SW480 (cell line): ENCODE data around the gene SARDH.

Source experiments
- DNase-seq: peaks from one replicate; pipeline ENCODE4 v3.0.0-alpha.2; 2016; ENCODE audit warnings: low spot score

Gene SARDH

GRCh38 chr9:133669182-133669801 lies 68.9 kb downstream of the SARDH start:
- DNase-seq: no peak

DNA sequence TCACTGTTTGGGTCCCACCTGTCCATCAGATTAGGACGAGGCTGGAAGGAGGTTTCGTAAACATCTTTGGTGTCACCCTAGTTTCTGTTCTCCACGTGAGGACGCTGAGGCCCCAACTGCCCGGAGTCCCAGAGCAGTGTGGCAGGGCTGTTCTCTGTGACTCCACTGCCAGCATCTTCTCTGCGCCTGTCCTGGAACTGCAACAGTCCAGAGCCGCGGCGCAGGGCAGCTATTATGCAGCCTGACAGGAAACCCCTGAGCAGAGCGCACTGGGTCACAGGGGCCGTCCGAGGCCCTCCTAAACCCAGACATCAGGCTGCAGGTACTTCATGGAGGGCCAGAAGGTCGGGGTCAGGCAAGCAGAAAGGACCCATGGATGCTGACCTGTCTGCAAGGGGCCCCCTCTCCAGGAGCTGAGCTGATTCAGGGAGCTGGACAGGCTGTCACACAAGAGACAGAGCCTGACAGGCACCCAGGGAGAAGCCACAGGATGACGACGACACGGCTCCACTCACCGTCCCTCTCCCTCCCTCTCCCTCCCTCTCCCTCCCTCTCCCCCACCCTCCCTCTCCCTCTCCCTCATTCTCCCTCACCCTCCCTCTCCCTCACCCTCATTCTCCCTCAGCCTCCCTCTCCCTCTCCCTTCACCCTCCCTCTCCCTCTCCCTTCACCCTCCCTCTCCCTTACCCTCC lies 70.2 kb downstream of the SARDH start:
- no peak for DNase-seq

DNA sequence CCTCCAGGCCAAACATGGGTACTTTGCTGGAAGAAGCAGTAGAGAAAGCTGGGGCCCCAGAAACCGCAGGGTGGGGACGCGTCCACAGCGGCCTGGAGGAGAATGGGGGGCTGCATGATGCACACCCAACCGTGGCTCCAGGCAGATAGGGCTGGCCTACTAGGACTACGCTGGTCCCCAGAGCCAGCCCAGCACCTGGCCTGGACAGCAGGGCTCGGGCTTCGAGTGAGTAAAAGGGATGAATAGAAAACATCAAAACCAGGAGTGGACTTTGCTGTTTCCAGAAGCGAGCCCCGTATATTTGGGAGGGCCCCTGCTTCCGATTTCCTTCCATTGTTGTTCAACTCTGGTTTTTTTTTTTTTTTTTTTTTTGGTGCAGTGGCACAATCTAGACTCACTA lies 71.3 kb downstream of the SARDH start:
- DNase-seq: no peak

GRCh38 chr9:133666387-133666786 lies 71.8 kb downstream of the SARDH start:
- DNase-seq: no peak

DNA sequence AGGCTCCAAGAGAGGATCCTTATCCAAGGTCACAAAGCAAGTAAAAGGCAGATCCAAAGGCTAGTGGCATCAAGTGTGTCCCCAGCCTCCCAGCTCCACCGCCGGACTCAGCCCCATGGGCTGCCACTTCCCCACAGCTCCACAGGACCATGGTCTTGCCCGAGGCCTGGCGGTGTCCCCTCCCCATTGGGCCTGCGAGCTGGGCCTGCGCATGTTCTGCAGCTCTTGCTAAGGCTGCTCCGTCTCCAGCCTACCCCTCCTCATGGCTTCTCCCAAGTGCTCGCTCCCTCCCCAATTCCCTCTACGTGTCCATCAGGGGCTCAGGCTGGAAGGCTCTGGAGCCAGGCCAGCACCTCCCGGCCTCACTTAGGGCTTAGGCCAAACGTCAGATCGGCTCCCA lies 72.6 kb downstream of the SARDH start:
- no peak for DNase-seq

DNA sequence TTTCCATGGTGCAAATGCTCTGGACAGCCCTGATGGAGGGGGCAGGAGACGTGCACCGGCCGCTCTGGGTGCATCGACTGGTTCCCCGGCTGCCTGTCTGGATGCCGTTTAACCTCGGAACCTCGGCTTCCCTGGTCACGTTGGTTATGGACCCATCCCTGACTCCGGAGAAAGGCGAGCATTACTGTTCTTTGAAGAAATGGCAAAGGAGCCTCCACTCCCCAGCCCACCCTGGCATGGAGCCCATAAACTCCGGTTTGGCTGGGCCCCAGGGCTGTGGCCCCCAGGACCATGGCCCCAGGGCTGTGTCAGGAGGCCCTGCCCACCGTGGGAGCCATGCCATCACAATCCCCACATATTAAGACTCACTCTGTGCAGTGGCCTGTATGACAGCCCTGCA lies 73.1 kb downstream of the SARDH start:
- no peak for DNase-seq

DNA sequence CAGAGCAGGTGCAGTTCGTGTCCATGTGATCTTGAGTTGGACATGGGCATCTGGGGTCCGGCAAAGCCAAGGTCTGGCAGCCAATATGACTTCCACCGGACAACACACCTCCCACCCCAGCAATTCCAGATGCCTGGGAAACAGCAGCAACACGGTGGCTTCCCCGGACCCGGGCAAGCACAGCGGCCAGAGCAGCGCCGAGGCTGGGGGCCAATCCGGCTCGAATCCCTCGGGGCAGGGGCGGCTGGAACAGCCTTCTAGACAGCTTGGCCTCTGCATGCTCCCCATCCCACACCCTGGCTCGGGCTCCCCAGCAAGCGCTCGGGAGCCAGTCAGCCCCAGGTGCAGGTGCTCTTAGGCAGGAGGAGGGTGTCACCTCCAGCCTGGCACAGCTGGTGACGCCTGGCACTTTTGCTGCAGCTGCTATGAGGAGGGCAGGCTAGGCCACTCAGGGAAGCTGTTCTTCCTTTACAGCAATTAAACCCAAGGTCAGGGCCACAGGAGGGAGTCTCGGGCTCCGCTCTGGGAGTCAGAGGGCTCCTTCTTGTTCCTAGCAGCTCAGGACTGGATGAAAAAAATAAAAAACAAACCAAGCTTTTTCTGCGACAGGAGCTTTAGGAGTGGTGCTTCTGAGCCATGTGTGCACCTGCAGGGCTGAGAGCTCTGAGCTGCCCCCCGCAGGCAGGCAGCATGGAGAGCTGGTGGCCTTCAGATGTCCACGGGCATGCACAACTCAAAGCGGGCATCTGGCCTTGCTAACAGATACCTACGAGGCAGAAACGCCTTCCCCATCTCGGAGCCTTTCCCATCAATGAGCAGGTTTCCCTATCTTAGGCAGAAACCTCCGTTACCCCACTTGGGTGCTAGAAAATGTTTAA lies 73.7 kb downstream of the SARDH start:
- no peak for DNase-seq

GRCh38 chr9:133661846-133662540 lies 76.2 kb downstream of the SARDH start:
- no peak for DNase-seq

DNA sequence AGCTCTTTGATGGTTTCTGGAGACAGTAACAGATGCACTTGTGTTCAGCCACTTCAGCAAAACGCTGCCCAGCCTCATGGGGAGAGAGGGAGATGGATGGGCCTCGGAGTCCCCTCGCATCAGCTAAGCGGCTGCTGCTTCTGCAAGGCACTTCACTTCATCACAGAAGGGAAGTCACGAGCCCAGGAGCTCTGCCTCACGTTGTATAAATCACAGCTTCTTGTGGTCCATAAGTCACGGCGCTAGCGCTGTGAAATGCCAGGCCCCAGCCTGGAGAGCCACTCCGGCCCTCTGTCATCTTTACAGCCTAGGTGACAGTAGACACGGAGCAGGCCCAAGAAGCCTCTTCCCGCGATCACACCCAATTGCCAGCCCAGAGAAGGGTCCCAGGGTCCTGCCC lies 78.6 kb downstream of the SARDH start:
- no peak for DNase-seq

GRCh38 chr9:133658442-133659431 lies 79.4 kb downstream of the SARDH start:
- peak; percentile 78 for DNase-seq

DNA sequence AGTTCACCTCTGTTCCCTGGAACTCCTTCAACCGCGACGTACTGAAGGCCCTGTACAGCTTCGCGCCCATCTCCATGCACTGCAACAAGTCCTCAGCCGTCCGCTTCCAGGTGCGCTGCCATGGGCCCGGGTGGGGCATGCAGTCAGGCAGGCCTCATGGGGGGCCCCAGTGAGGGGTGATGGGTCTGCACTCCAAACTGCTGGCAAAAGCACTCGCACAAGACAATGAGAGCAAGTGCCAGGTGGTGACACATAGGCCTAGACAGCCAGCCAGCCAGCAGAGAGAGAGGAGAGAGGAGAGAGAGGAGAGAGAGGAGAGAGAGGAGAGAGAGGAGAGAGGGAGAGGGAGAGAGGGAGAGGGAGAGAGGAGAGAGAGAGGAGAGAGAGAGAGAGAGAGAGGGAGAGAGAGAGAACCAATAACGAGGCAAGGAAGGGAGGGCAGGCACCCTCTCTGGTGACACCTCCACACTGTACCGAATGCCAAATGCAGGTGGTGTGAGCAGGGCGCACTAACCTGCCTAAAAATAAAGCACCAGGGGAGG lies 81.0 kb downstream of the SARDH start:
- no peak for DNase-seq

DNA sequence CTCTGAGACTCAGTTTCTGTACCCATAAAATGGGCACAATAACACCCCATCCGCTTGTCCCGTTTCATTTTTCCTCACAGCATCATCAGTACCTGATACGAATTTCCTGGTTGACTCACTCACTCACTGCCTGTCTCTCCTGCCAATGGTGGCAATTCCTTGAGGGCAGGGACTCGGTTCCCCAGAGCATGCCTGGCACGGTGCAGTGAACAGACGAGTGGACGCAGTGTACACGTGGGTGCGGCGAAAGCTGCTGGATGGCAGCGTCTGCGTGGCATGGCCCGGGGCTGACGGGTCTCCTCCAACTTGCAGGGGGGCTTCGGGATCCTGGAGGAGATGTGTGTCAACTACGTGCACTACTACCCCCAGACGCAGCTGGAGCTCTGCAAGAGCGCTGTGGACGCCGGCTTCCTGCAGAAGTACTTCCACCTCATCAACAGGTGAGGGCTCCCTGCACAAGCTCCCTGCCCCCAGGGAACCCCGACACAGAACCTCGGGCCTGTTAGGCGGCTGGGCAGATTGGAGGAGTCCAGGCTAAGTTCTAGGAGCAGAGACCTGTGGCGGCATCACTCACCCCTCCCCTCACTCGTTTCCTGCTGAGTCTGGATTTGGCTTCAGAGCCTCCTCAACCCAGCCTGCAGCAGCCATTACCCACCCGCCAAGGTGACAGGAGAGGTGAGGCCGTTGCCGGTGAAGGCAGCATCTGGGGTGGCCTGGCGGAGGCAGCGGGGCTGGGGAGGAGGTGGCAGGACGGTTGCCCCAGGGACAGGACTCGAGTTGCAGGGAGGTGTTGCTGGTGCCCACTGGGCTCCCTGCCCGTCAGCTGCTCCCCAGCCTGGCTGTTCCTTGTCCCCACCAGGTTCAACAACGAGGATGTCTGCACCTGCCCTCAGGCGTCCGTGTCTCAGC lies 81.7 kb downstream of the SARDH start:
- DNase-seq: no peak

DNA sequence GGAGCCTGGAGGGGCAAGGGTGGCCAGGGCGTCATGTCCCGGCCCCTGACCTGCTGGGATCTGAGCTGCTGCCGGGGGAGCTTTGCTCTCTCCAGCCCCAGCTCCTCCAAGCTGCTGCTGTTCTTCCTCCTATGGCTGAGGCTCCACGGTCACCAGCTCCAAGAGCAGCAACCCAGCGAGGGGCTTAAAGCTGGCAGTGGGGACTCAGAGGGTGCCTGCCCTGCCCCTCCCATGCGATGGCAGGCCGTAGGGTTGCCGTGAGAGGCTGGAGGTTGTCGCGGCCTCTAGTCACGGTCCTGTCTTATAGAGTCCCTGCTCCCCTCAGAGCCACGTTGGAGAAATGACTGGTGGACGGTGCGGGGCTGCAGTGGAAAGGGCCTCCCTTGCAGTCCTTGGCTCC lies 82.5 kb downstream of the SARDH start:
- no peak for DNase-seq

DNA sequence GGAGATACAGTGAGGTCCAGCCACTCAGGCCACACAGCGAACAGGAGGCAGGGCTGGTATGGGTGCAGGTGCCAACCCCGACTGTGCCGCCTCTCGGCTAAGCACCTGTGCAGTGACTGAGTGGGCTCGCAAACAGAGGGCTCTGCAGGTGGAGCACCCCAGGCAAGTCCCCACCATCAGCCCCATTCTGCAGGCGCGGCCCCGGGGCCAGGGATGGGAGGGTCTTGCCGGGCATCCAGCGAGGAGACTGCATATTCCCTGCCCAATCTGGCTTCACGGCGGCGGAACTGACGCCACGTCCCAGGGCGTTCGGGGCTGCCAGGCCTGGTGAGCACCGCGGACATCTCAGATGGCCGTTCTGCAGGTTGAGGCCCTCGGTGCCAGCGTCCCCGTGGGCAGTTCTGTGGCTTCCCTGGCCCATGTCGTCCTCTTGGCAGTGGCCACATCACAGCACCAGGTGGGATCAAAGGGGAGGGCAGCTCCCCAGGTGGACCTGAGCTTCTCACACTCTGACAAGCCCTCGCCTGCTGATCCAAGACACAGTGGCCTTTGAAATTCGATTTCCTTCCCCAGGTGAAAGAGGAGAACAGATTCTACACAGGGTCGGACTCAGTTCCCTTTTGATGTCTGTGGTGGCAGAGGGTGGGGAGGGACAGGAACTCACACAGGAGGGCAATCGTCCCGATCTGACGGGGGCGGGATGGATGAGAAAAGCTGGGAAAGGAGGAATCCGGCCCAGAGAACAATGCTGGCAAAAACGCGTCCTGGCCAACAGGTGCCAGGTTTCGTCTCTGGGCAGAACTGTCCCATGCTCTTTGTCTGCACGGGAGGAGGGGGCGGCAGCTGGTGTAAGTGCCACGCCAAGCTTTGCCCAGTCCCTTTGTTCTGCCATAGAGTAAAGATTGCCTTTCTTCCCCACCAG lies 83.2 kb downstream of the SARDH start:
- peak; percentile 85 for DNase-seq

DNA sequence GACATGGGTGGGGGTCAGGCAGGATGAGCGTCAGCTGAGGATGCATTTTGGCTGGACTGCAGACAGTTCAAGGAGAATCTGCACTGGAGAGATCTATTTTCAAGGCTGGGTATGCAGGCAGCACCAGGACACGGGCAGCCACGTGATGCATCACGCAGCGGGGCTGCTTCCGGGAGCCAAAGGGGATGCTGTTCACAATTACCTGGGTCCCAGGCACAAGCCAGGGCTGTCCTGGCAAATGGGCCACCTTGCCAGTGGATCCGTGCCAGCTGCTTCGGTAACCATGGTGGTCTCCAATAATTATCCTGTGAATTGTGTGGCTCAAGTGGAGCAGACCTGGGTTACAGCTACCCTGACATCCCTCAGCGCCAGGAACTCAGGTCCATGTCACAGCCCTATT lies 84.5 kb downstream of the SARDH start:
- DNase-seq: no peak

- no peak for DNase-seq
These were observed 88.1 kb downstream of the SARDH start for GRCh38 chr9:133650026-133650425.

DNA sequence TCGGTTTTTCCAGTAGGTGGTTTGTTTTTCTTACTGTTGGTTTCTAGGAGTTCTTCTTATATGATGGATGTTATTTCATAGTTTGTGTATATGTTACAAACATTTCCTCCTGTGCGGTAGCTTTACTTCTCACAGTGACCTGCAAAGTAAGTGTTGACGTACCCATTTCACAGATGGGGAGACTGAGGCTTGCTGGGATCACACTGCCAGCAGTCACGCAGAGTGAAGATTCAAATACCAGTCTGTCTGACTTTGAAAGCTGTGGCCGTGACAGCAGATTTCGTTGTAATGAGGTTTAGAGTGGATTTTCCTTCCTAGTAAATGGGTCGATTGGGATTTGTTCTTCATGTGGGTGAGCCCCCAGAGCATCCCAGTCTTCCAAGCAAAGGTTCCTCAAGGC lies 89.0 kb downstream of the SARDH start:
- no peak for DNase-seq

- no peak for DNase-seq
These were observed 90.2 kb downstream of the SARDH start for GRCh38 chr9:133647765-133648469.
